IMR-90 (cell line): ENCODE results near the gene DSTYK. TPM values are rescaled to one million over a fixed set of nuclear protein-coding genes. Genes with fewer than 3 reads are reported as not detected.
A peak's percentile ranks its signal among the peaks of the same experiment; 100 is the strongest.

Experiments
- ATAC-seq: fragments of 200-7000 bp; cut with Tn5 transposase; 2 replicates; pipeline ENCODE4 v1.9.1; 2020; ENCODE audit warnings: low read depth, mild to moderate bottlenecking, moderate library complexity
- BruUV-seq: library from RNA; stranded (reverse); fragments of 400-500 nt; replicated peaks from 2 replicates; lab custom pipeline; 2021; lab: Mats Ljungman, UMichigan
- CTCF ChIA-PET: fragments of 300-600 bp; formaldehyde crosslinking; extraction: SDS; loops from one replicate; lab custom pipeline; 2021; ENCODE audit warnings: antibody characterized with exemption; lab: Yijun Ruan, JAX
- POLR2A ChIA-PET: fragments of 300-600 bp; sonication (Branson Sonifier 250); formaldehyde crosslinking; loops from one replicate; lab custom pipeline; 2022; ENCODE audit warnings: antibody characterized with exemption; ENCODE audit not compliant: unreplicated experiment; lab: Charles Lee
- DNase-seq: peaks from one replicate; pipeline ENCODE4 v3.0.0; 2013
- H2AFZ ChIP-seq: replicated peaks from 2 replicates; pipeline ENCODE3; 2013; ENCODE audit warnings: low read length, mild to moderate bottlenecking; ENCODE audit not compliant: poor library complexity
- H2AK5ac ChIP-seq: 2 replicates; pipeline ENCODE4 v1.6.1; 2013; ENCODE audit warnings: low read depth, low read length, inconsistent platforms
- H2AK9ac ChIP-seq: replicated peaks from 2 replicates; pipeline ENCODE3; 2013; ENCODE audit warnings: mild to moderate bottlenecking, low read depth, low read length, moderate library complexity; ENCODE audit not compliant: poor library complexity
- H2BK120ac ChIP-seq: 2 replicates; pipeline ENCODE4 v1.6.1; 2013; ENCODE audit warnings: low read depth, low read length, inconsistent platforms
- H2BK15ac ChIP-seq: 3 replicates; pipeline ENCODE4 v1.6.1; 2013; ENCODE audit warnings: low read depth, low read length, inconsistent platforms
- H2BK20ac ChIP-seq: 2 replicates; pipeline ENCODE4 v1.6.1; 2013; ENCODE audit warnings: low read depth, mild to moderate bottlenecking, inconsistent platforms, low read length, moderate library complexity
- H2BK5ac ChIP-seq: 2 replicates; pipeline ENCODE4 v1.6.1; 2013; ENCODE audit warnings: mild to moderate bottlenecking, low read depth, low read length, inconsistent platforms; ENCODE audit not compliant: poor library complexity, severe bottlenecking
- H3K14ac ChIP-seq: replicated peaks from 2 replicates; pipeline ENCODE4 v1.6.1; 2013; ENCODE audit warnings: low read depth, low read length, inconsistent platforms
- H3K18ac ChIP-seq: 2 replicates; pipeline ENCODE4 v1.6.1; 2013; ENCODE audit warnings: low read depth, low read length, control low read depth
- H3K23ac ChIP-seq: 2 replicates; pipeline ENCODE4 v1.6.1; 2013; ENCODE audit warnings: low read depth, low read length, inconsistent platforms
- H3K27ac ChIP-seq: 2 replicates; pipeline ENCODE4 v1.5.1; 2013; ENCODE audit warnings: mild to moderate bottlenecking, control low read depth, low read length; ENCODE audit not compliant: insufficient read depth
- H3K27me3 ChIP-seq: 2 replicates; pipeline ENCODE4 v1.6.1; 2013; ENCODE audit warnings: low read length; ENCODE audit not compliant: control insufficient read depth, insufficient read depth
- H3K36me3 ChIP-seq: 2 replicates; pipeline ENCODE4 v1.6.1; 2013; ENCODE audit warnings: low read length, mixed read lengths; ENCODE audit not compliant: control insufficient read depth, insufficient read depth
- H3K4ac ChIP-seq: 2 replicates; pipeline ENCODE4 v1.6.1; 2013; ENCODE audit warnings: low read depth, low read length, inconsistent platforms
- H3K4me1 ChIP-seq: 2 replicates; pipeline ENCODE4 v1.6.1; 2013; ENCODE audit warnings: low read length, mixed read lengths; ENCODE audit not compliant: control insufficient read depth, insufficient read depth
- H3K4me2 ChIP-seq: 2 replicates; pipeline ENCODE4 v1.6.1; 2013; ENCODE audit warnings: low read depth, mild to moderate bottlenecking, control low read depth, low read length, moderate library complexity
- H3K4me3 ChIP-seq: 2 replicates; pipeline ENCODE4 v1.5.1; 2013; ENCODE audit warnings: low read depth, mild to moderate bottlenecking, control low read depth, low read length, moderate library complexity; ENCODE audit not compliant: insufficient read depth
- H3K56ac ChIP-seq: 2 replicates; pipeline ENCODE4 v1.6.1; 2013; ENCODE audit warnings: low read length, inconsistent platforms; ENCODE audit not compliant: insufficient read depth; ENCODE audit errors: extremely low read depth
- H3K79me1 ChIP-seq, 2 experiments: 2 replicates each; pipeline ENCODE4 v1.6.1; 2013; ENCODE audit warnings: low read length in 2 of 2, inconsistent platforms in 1 of 2, low read depth in 1 of 2
- H3K9ac ChIP-seq: 2 replicates; pipeline ENCODE4 v1.6.1; 2013; ENCODE audit warnings: low read depth, low read length, control low read depth
- H3K9me1 ChIP-seq: 2 replicates; pipeline ENCODE4 v1.6.1; 2013; ENCODE audit warnings: low read length, inconsistent platforms; ENCODE audit not compliant: insufficient read depth
- H3K9me3 ChIP-seq: 2 replicates; pipeline ENCODE4 v1.6.1; 2013; ENCODE audit warnings: low read length; ENCODE audit not compliant: control insufficient read depth, insufficient read depth
- H4K20me1 ChIP-seq: 2 replicates; pipeline ENCODE4 v1.6.1; 2013; ENCODE audit warnings: low read length, inconsistent platforms; ENCODE audit not compliant: insufficient read depth
- H4K5ac ChIP-seq: 2 replicates; pipeline ENCODE4 v1.6.1; 2013; ENCODE audit warnings: mild to moderate bottlenecking, low read depth, low read length, control low read depth
- H4K8ac ChIP-seq, 2 experiments: 2 replicates each; pipeline ENCODE4 v1.6.1; 2013; ENCODE audit warnings: low read depth in 2 of 2, low read length in 2 of 2, control low read depth in 1 of 2, inconsistent platforms in 1 of 2
- H4K91ac ChIP-seq: 2 replicates; pipeline ENCODE4 v1.6.1; 2013; ENCODE audit warnings: low read depth, low read length, inconsistent platforms; ENCODE audit not compliant: insufficient read depth
- CHD1 ChIP-seq: IDR thresholded peaks from 2 replicates; pipeline ENCODE4 v1.6.1; 2012; ENCODE audit warnings: low read depth, low read length, improper control_type of control experiment
- MXI1 ChIP-seq: IDR thresholded peaks from 2 replicates; pipeline ENCODE4 v1.6.1; 2012; ENCODE audit warnings: low read depth, mild to moderate bottlenecking, low read length, moderate library complexity, borderline replicate concordance
- WGBS, 2 experiments: methylation state at CpG; one replicate each; pipeline versions ENCODE4 v1.1.5 to v1.1.7; 2013; ENCODE audit warnings: missing lambda C conversion rate in 2 of 2; ENCODE audit not compliant: insufficient read length in 1 of 2; ENCODE audit errors: extremely low coverage in 2 of 2; 5-methylcytosine and 5-hydroxymethylcytosine counted together
- dilution Hi-C: fragments of 300-500 bp; cut with HindIII; formaldehyde crosslinking; loops from one replicate; pipeline ENCODE4 v1.14.3; 2018; ENCODE audit warnings: low sequenced_read_pairs; ENCODE audit not compliant: unreplicated experiment
- in situ Hi-C: fragments of 300-500 bp; cut with MboI; formaldehyde crosslinking; loops from 3 replicates; pipeline ENCODE4 v1.14.3; 2019; ENCODE audit warnings: low sequenced_read_pairs, inconsistent platforms, mixed read lengths
- intact Hi-C: fragments of 100-400 bp; cut with micrococcal nuclease; formaldehyde crosslinking; loops from 2 replicates; pipeline ENCODE4 v1.10.0; 2022
- polyA plus RNA-seq, 3 experiments: library from polyadenylated mRNA; depleted of rRNA; stranded (reverse); fragments of >200 nt; gene quantifications; 2 replicates each; pipeline ENCODE4 v1.2.3, GENCODE V29; 2012; ENCODE audit warnings: low replicate concordance in 1 of 3
- total RNA-seq: library from RNA; depleted of rRNA; stranded (reverse); fragments of >200 nt; gene quantifications from 2 replicates; pipeline ENCODE4 v1.2.3, GENCODE V29; 2012

Gene DSTYK
- total and polyA plus RNA-seq, 2 of the 4 experiments (the other 2 are of a cell fraction) = 8.0 to 18.3 TPM

GRCh38 chr1:205199090-205199930 is 12.2 kb downstream of the DSTYK start:
- Histone ChIP-seq H2AFZ (no peak overlapping the region), H3K4me2 (no peak overlapping the region), H3K79me1 (peaks cover 34 to 75% of the 10 kb centered on the region in 2 experiments), H2BK15ac (no peak overlapping the region), H3K18ac (no peak overlapping the region), H3K36me3 (no peaks in the 10 kb centered on the region), H3K14ac (peak overlapping the region; percentile 48; the same call in 1 of the 2 replicates), H2BK5ac (no peak overlapping the region), H2BK120ac (no peak overlapping the region), H4K8ac (peak overlapping the region in 1 of 2 experiments; percentile 32; a peak in 1 of 4 replicates), H3K56ac (no peak overlapping the region), H2BK20ac (no peak overlapping the region), H3K9me1 (peaks cover 25% of the 10 kb centered on the region), H3K4me1 (peaks cover 14% of the 10 kb centered on the region), H3K9ac (no peak overlapping the region), H3K27me3 (no peaks in the 10 kb centered on the region), H2AK5ac (no peak overlapping the region), H3K9me3 (no peaks in the 10 kb centered on the region), H3K23ac (peak overlapping the region; percentile 22), H3K4ac (no peak overlapping the region; the same call in 1 of the 2 replicates), H3K27ac (no peak overlapping the region), H4K91ac (no peak overlapping the region), H4K20me1 (peaks cover 36% of the 10 kb centered on the region; the same call in 1 of the 2 replicates), H2AK9ac (peak overlapping the region; percentile 58), H4K5ac (no peak overlapping the region), H3K4me3 (no peak overlapping the region)
- BruUV-seq = no TSS peak
- TF ChIP-seq MXI1 (no peak), CHD1 (no peak)
- ChIA-PET CTCF (no interaction called here), POLR2A (interaction anchor here (0.6 kb wide), 1 partner anchor 11 kb away, joined by 3 read pairs; no protein-coding TSS in a partner anchor)
- WGBS, 2 experiments = no CpG with 5 or more reads among the region's 9 CpGs
- in situ Hi-C loops = no loop called here
- intact Hi-C loops = no loop called here
- peak; percentile 24; the same call in 1 of the 2 replicates for ATAC-seq
- peak; percentile 70 for DNase-seq
- dilution Hi-C loops = no loop called here
